HG03460 (cell line): ENCODE results near the gene FGD4.
"Not testable (repeated sequence)": the region's sequence is repeated elsewhere in the genome, so short reads cannot be mapped to it uniquely, and the experiment has no call there.

Source experiments
- ATAC-seq: cut with Tn5 transposase; IDR thresholded peaks from one replicate; pipeline ENCODE4 v1.9.1; 2021; ENCODE audit not compliant: unreplicated experiment

FGD4 gene

DNA sequence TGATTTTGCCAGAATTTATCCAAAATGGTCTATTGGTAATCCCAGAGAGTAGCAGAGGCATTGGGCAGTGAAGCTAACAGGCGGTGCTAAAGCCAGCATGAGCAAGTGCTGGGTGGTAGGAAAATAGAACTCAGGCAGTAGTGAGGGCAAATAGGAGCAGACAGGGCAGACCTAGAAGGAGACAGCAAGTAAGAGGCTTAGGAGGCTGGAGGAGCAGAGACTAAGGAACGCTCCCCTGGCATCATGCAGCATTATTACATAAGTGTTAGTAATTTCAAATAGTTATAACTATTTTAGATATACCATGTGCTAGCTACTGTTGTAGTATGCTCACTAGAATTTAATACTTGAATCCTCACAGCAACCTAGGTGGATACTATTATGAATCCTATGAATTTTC is 151.7 kb downstream of the FGD4 start:
- ATAC-seq: no peak

DNA sequence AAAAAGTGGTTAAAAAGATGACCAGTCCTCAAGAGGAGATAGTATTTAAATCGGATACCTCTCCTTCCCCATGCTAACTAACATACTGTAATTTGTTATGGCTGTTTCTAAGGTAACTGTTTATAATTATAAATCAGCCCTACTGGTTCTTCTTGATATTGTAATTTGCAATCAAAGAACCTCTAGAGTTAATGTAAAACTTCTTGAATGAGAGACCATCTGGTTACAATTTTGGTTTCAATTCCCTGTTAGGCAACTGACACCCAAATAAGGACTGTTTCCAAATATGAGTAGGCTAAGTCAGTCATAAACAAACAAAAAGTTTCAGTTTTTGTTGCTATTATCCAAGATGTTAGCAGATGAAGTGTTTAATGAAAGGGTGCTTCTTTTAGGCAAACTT is 159.5 kb downstream of the FGD4 start:
- ATAC-seq: peak; percentile 97

DNA sequence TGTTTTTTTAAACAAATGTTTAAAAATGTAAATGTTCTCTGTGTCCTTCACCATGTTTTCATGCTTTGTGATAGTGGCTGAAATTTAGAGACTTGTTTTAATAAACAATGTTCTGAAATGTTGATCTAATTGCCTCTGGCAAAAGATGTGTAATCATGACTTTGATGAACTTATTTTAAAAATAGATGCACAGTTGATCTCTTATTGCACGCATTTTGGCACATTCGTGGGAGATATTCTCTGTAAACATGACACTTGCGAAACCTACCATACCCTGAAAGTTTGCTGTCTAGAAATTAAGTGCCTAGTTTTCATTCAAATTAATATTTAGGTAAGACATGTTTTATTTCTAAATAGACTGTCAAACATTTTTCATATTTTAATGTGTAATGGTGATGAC is 160.1 kb downstream of the FGD4 start:
- no peak for ATAC-seq

DNA sequence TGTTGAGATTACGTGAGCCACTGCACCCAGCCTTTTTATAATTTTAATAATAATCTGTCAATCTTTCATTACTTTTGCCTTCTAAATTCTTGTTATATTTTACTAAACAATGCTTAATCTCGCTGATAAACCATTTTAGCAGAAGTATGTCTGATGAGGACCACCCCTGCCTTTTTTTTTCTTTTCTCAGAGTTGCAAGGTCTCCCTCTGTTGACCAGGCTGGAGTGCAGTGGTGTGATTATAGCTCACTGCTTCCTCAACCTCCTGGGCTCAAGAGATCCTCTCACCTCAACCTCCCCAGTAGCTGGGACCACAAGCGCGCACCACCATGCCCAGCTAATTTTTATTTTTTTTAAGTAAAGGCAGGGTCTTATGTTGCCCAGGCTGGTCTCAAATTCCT is 161.2 kb downstream of the FGD4 start:
- ATAC-seq: no peak

DNA sequence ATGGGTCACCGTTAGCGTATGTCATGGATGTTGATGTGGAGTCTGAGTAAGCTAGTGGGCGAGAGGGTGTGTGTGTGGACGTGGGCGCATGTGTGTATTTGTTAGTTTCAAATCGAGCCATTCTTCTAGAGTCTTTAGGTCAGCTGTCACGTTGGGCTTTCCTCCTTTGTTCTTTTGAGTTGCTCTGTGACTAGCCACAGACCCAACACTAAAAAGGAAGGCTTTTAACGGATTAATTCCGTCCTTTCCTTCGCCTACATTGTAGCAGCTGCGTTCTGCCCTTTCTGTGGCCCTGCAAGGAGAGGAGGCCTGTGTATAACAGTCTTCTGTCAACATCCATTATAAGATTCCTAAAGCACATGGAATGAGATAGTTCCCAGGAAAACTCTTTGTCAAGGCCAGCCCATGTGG is 162.6 kb downstream of the FGD4 start:
- no peak for ATAC-seq

DNA sequence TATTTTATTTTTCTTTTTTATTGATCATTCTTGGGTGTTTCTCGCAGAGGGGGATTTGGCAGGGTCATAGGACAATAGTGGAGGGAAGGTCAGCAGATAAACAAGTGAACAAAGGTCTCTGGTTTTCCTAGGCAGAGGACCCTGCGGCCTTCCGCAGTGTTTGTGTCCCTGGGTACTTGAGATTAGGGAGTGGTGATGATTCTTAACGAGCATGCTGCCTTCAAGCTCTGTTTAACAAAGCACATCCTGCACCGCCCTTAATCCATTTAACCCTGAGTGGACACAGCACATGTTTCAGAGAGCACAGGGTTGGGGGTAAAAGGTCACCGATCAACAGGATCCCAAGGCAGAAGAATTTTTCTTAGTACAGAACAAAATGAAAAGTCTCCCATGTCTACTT is 163.1 kb downstream of the FGD4 start:
- not testable (repeated sequence) for ATAC-seq

DNA sequence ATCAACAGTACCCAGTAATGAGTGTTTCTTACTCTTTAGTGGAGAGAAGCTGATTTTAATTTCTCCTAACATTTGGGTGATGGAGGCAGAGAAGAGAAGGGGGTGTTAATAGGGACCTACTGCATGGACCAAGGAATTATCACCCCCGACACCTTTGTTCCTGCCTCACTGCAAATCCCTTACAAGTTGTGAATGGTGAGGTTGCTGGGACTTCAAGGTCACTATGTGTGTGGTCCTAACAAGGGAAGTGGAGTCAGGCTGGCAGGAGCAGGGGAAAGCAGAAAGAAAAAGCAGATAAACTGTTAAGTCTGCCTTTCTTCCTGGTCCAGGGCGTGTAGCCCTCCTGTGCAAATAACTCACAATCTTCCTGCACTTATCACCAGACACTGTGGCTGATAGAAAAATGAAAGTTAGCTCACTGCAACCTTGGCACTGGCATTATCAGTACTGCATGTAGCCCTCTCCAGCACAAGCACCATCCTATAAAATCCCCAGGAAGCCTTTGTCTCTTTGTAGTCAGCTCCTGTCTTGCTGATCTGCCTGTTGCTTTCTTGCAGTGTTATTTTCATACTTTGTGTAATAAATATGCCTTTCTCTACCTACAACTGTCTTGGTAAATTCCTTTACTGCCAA is 167.4 kb downstream of the FGD4 start:
- no peak for ATAC-seq

DNA sequence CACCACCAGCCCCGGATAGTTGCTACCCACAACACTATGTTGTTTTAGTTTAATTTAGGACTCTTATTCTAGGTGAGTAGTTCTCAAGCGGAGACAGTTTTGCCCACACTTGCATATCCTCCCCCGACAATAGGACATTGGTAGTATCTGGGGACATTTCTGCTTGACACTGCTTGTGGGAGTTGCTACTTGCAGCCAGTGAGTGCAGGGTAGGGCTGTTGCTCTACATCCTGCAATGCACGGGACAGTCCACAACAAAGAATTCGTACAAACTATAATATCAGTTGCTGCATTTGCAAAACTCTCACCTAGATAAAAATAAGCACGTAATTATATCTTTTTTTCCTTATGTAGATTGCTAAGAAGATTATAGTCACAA is 167.9 kb downstream of the FGD4 start:
- no peak for ATAC-seq

DNA sequence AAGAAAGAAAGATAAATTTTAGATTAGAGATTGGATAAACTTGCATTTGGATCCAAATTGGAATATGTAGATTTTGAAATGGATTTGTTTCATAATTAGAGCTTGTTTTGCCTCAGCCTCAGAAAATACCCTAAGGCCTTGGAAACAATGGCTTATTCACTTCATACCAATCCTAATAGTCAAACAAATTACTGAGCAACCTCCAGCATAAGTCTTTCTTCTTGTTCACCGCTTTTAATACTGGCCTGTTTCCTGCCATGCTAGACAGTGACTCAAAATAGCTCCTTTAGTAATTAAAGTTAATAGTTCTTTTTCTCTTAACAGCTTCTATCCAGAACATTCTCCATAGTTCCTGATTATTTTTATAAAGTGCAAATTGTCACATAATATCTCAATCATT is 168.9 kb downstream of the FGD4 start:
- no peak for ATAC-seq

DNA sequence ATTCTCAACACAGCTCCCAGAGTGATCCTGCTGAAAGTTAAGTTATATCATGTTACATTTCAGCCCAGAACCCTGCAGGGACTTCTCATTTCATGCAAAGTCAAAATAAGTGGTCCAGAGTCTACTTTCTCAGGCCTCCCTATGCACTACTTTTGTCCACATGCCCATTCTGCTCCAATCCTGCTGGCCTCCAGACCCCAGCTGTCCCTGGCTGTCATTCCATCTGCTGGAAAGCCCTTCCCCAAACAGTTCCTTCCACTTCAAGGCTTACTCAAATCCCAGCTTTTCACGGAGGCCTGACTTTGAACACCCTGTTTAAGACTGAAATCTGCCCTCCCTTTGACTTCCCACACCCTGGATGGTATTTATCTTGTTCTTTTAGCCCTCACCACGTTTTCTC is 169.9 kb downstream of the FGD4 start:
- no peak for ATAC-seq

DNA sequence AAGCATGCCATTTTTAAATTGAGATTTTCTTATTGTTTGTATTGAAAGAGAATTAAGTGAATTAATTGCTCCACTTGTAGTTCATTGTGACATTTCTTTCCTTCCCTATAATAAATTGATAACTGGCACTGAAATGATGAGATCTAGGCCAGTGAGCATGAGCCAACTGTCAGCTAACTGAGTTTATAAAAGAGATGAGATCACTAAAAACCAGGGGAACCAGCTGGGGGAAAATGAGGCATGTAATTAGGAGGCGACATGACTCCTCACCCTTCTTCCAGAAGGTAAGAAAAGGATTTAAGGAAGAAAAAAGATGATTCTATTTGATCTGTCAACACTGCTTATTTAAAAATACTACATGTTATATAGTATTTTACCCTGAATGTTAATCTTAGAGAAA is 175.2 kb downstream of the FGD4 start:
- no peak for ATAC-seq

DNA sequence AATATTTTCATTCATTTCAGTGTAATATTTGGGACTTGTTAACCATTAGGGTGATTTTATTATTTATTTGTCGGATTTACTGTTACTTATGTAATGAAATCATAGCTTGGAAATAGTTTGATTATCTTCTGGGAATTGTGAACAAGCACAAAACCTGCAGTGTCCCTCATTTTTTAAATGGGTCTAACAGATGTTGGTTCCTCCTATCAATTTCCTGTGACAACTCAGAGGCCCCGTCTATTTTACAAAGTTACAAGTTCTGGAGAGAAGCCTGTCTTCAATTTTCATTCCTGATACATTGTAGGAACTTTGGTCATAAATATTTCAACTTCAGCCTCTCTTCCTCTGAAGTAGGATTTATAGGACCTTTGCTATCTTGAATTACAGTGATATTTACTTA is 178.0 kb downstream of the FGD4 start:
- no peak for ATAC-seq

DNA sequence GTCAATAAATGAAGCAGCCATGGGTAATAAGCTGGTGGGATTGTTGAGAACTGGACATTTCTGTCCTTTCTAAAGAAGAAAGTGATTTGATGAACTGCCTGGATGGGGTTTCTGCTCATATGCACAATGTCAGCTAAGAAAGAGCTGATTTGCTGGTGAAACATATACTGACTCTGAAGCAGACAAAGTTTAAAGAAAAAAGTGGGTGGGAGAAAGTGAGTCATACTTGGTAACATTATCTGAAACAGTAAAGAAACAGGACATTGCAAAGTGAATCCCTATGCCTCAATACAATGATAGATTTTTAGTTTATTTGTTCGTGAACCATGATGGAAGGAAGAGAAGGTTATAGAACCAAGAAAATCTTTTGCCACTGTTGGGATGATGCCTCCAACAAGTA is 184.2 kb downstream of the FGD4 start:
- ATAC-seq: no peak

DNA sequence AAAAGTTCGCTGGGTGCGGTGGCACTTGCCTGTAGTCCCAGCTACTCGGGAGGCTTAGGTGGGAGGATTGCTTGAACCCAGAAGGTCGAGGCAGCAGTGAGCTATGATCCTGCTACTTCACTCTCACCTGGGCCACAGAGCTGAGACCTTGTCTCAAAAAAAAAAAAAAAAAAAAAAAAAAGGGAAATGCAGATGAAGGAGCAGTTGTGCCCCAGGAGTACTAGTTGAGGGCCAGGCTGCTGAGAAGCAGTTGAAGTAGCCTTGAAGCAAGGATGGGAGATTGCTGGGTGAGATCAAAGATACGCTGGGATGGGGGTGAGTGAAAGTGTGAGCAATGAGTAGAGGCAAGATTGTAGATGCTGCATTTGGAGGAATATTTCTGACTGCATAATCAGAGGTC is 186.3 kb downstream of the FGD4 start:
- no peak for ATAC-seq

DNA sequence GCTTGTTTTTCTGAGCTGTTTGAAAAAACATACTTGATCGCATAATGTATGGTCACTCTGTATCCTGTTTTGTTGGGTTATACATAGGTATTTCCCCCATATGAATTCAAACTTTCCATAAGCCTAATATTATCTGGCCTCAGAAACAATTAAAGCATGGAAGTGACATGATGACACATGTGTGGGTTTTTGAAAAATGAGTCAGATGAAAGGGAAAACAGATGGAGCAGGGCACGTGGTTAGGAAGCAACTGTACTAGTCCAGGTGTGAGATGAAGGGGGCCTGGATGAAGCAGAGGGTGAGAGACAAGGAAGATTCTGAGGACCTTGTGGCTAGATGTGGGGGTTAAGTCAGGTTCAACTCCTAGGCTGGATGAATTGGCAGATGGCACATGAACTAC is 187.0 kb downstream of the FGD4 start:
- ATAC-seq: no peak

DNA sequence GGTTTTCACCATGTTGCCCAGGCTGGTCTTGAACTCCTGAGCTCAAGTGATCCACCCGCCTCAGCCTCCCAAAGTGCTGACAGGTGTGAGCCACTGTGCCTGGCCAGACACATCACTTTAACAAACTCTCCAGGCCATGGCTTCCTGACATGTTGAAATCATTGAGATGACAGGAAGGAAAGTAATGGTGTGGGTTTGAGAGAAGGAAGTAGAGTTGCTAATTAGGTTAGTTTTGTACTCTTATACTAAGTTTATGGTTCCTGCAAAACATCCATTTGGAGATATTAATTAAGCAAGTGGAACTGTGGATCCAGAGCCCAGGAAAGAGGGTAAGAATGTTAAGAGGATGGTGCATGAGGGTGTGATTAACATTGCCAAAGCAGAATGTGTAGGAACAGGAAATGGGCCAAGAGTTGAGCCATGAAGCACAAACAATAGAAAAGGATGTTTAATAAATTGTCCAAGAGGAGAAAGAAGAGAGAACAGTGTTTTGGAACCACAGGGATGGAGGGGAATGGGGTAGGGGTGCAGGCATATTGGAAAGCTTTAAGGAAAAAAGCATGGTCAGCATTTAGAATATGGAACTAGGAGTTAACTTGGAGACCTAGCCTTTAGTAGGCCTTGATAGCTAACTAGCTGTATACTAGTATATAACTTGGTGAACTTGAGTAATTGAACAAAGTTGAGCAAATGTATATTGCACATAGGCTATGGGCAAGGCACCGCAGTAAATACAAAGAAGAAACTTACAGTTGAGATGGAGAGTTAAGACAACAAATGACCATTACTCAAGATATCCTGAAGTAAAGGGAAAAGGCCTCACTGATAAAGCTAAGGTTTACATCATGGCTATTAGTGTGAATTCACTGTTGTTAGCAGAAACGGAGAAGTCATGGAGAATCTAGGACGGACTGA is 188.5 kb downstream of the FGD4 start:
- no peak for ATAC-seq

DNA sequence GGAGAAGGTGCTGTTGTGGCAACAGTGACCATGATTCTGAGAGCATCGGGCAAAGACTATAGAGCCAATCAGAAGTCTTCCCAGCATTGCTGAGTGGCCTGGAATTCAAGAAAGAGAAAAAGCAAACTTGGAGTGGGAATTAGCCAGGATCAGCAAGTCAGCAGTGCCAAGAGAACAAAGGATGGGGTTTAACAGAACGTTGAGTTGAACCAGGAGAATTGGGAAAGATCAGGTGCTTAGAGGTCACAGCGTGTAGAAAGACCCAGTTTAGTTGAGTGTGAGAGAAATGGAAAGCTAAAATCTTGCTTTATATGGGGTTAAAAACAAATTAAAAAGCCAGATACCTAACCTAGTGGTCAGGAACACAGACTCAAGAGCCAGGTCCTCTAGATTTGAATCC is 189.2 kb downstream of the FGD4 start:
- no peak for ATAC-seq

DNA sequence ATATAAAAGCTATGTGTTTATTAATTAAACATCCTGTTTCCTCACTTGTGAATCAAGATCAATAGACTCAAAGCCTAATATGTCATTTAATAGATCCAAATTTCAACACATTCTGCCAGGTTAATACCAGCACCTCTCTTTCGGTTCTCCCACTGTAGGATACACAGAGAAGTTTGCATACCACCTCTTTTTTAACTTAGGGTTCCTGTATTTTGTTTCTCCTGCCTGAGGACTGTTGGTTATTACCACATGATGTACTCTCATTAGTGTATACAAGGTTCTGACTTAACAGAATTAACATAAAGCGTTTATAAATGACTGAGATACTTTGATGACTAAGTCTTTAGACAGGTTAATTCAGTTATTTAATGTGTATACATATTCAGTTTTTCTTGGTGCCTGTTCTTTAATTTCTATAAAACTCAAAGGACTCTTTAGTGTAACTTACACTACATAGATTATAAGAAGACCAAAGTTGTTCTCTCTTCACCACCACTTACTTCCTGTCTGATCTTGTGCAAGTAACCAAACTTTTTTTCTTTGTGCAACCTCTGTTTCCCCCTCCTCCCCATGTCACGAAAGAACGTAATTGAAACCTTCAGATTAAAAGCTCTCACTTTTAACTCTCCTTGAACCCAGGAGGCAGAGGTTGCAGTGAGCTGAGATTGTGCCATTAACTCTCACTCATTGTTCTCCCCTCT is 190.0 kb downstream of the FGD4 start:
- ATAC-seq: peak; percentile 61

DNA sequence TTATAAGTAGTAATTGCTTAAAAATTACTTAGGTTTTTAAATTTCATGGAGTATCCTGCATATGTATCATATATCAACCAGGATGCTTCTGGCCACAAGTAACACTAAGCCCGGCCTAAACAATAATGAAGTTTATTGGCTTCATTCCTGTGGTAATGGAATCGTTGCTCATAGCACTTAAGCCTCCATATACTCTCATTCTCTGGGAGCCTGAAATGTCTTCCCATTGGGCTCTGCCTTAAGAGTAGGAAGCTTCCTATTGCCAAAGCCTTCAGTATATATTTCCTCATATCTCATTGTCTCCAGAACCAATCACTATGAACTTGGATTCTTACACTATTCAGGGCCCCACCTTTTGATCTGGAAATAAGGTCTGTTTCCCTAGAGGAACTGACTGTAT is 195.9 kb downstream of the FGD4 start:
- ATAC-seq: no peak

DNA sequence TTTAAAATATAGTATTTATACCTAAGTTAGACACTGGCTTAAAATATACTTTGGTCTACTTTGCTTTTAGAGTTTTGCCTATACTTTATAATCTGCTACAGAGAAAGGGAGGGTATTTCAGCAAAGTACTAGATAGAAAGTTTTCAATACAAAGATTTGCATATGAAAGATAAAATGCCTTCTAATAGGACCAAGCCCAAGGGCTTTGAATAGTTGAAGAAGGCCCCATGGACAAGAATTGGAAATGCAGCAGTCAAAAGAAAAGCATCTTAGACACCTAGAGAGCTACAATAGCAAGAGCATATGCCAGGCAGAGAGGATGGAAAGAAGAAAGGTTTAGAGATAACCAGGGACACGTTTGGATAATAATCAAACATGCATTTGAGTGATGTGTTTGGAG is 196.7 kb downstream of the FGD4 start:
- no peak for ATAC-seq

DNA sequence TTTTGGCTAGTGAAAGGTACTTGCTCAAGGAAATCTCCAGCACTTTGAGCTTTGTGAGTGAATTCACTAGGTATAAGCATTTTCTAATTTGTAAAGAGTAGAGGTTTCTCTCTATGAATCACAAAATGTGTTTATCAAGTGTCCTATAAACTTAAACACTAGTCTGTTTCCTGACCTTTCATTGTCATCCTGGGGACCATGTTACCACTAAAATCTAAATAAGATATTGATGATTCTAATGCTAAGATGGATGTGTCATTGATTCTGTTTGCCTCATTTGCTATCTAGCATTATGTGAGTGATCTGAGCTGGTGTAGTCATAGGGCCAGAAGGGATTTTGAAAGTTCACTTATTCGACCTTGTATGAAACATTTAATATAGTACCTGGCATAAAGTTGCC is 199.3 kb downstream of the FGD4 start:
- ATAC-seq: no peak

DNA sequence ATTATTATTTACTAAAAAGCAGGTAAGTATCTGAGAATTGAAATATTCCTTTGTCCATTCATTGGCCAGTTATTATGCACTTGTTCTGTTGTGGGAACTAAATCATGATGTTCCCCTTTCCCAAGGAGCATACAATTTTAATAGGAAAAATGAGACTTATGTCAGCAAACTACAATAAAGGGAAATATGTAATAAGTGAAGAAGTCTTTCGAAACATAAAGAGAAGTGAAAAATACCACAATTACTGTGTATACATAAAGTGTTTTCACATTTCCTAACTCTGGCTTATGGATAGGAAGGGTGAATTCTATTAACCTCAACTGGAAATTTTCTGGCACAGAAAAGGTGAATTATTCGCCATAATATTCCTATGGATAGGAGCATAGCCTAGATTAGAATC is 201.3 kb downstream of the FGD4 start:
- no peak for ATAC-seq
